Measurements from ENCODE around the gene ECD. TPM values are rescaled to one million over a fixed set of nuclear protein-coding genes. Genes with fewer than 3 reads are reported as not detected.

Gene ECD
- total RNA-seq (49.1 TPM), polyA plus RNA-seq (10 to 100 TPM; 29.0 to 34.1 (median 30.4) TPM)

- H3K9me3 ChIP-seq (ENCODE audit: control insufficient read depth in 2 of 2, low read length in 2 of 2), result no peaks in the 10 kb centered on the region
- peaks cover 36% of the 10 kb centered on the region for H3K4me1 ChIP-seq (ENCODE audit: control insufficient read depth, insufficient read depth, low read length, poor library complexity, severe bottlenecking)
- H3K27me3 Mint-ChIP-seq, result no peaks in the 10 kb centered on the region
- peak within 1 kb of the TSS; percentile 96 for H3K27ac ChIP-seq (ENCODE audit: insufficient read depth, low read length, poor library complexity, severe bottlenecking)
- peaks cover 10% of the 10 kb centered on the region for H3K36me3 ChIP-seq (ENCODE audit: control insufficient read depth, insufficient read depth, low read length)
- DNase-seq (peak; percentile 90 to 95 (median 93)), ATAC-seq (ENCODE audit: low read depth in 2 of 2) (peak; percentile 95)
- H3K4me1 Mint-ChIP-seq, result peaks cover 25 to 50% (median 38%) of the 10 kb centered on the region in 4 donors
- no peaks in the 10 kb centered on the region for H3K9me3 Mint-ChIP-seq
- H3K36me3 Mint-ChIP-seq, result peaks cover 4% of the 10 kb centered on the region
- no peaks in the 10 kb centered on the region for H3K27me3 ChIP-seq (ENCODE audit: control insufficient read depth, insufficient read depth, low read length)
- H3K4me3 Mint-ChIP-seq, result peak within 1 kb of the TSS; percentile 97 to 100 (median 100)
- H3K4me3 ChIP-seq (ENCODE audit: low read depth, low read length), result peak within 1 kb of the TSS; percentile 100
- H3K27ac Mint-ChIP-seq, result peak within 1 kb of the TSS; percentile 96 to 100 (median 100)
These were observed at the start of gene ECD, which contains the start of gene FAM149B1 for GRCh38 chr10:73167783-73168464. ECD (minus strand) TSS chr10:73168008; CDS start chr10:73163937, 4,071 bp downstream. FAM149B1 (plus strand) TSS chr10:73168119; CDS start chr10:73168340, 221 bp downstream.

GRCh38 chr10:73215749-73216148, 47.9 kb upstream of the ECD start:
- Mint-ChIP-seq H3K4me3 (no peak overlapping the region), H3K9me3 (peaks cover 0 to 3% (median 0%) of the 10 kb centered on the region in 7 donors), H3K36me3 (peaks cover 51% of the 10 kb centered on the region), H3K4me1 (peaks cover 0 to 6% (median 2%) of the 10 kb centered on the region in 4 donors), H3K27ac (no peak overlapping the region), H3K27me3 (no peaks in the 10 kb centered on the region)
- no peaks in the 10 kb centered on the region for H3K9me3 ChIP-seq (ENCODE audit: control insufficient read depth in 2 of 2, low read length in 2 of 2)
- peaks cover 20% of the 10 kb centered on the region for H3K36me3 ChIP-seq (ENCODE audit: control insufficient read depth, insufficient read depth, low read length)
- no peak overlapping the region for H3K27ac ChIP-seq (ENCODE audit: insufficient read depth, low read length, poor library complexity, severe bottlenecking)
- no peaks in the 10 kb centered on the region for H3K27me3 ChIP-seq (ENCODE audit: control insufficient read depth, insufficient read depth, low read length)
- no peak overlapping the region for H3K4me3 ChIP-seq (ENCODE audit: low read depth, low read length)
- H3K4me1 ChIP-seq (ENCODE audit: control insufficient read depth, insufficient read depth, low read length, poor library complexity, severe bottlenecking), result no peaks in the 10 kb centered on the region
- no peak for ATAC-seq (ENCODE audit: low read depth in 2 of 2)
- DNase-seq, result no peak

- Histone ChIP-seq H3K36me3 (ENCODE audit: control insufficient read depth, insufficient read depth, low read length) (peaks cover 10% of the 10 kb centered on the region), H3K27ac (ENCODE audit: insufficient read depth, low read length, poor library complexity, severe bottlenecking) (no peak overlapping the region), H3K4me3 (ENCODE audit: low read depth, low read length) (no peak overlapping the region), H3K9me3 (ENCODE audit: control insufficient read depth in 2 of 2, low read length in 2 of 2) (no peaks in the 10 kb centered on the region), H3K4me1 (ENCODE audit: control insufficient read depth, insufficient read depth, low read length, poor library complexity, severe bottlenecking) (no peaks in the 10 kb centered on the region), H3K27me3 (ENCODE audit: control insufficient read depth, insufficient read depth, low read length) (no peaks in the 10 kb centered on the region)
- Mint-ChIP-seq H3K27ac (no peak overlapping the region), H3K36me3 (peaks cover 38% of the 10 kb centered on the region), H3K4me1 (peaks cover 0 to 3% (median 0%) of the 10 kb centered on the region in 4 donors), H3K27me3 (no peaks in the 10 kb centered on the region), H3K4me3 (no peak overlapping the region), H3K9me3 (peaks cover 0 to 2% (median 0%) of the 10 kb centered on the region in 7 donors)
- ATAC-seq (ENCODE audit: low read depth in 2 of 2) (no peak), DNase-seq (no peak)
These were observed 43.5 kb upstream of the ECD start for GRCh38 chr10:73211106-73211811.

GRCh38 chr10:73210395-73211105, 42.7 kb upstream of the ECD start:
- Histone ChIP-seq H3K9me3 (ENCODE audit: control insufficient read depth in 2 of 2, low read length in 2 of 2) (no peaks in the 10 kb centered on the region), H3K36me3 (ENCODE audit: control insufficient read depth, insufficient read depth, low read length) (peaks cover 6% of the 10 kb centered on the region), H3K4me3 (ENCODE audit: low read depth, low read length) (no peak overlapping the region), H3K27ac (ENCODE audit: insufficient read depth, low read length, poor library complexity, severe bottlenecking) (no peak overlapping the region), H3K27me3 (ENCODE audit: control insufficient read depth, insufficient read depth, low read length) (no peaks in the 10 kb centered on the region), H3K4me1 (ENCODE audit: control insufficient read depth, insufficient read depth, low read length, poor library complexity, severe bottlenecking) (no peaks in the 10 kb centered on the region)
- DNase-seq (no peak), ATAC-seq (ENCODE audit: low read depth in 2 of 2) (no peak)
- Mint-ChIP-seq H3K27ac (no peak overlapping the region), H3K9me3 (peaks cover 0 to 5% (median 0%) of the 10 kb centered on the region in 7 donors), H3K27me3 (no peaks in the 10 kb centered on the region), H3K4me3 (no peak overlapping the region), H3K4me1 (no peaks in the 10 kb centered on the region), H3K36me3 (peaks cover 36% of the 10 kb centered on the region)

GRCh38 chr10:73209705-73210104, 41.9 kb upstream of the ECD start:
- no peak overlapping the region for H3K4me3 Mint-ChIP-seq
- DNase-seq (no peak), ATAC-seq (ENCODE audit: low read depth in 2 of 2) (no peak)
- H3K9me3 Mint-ChIP-seq, result peaks cover 0 to 5% (median 0%) of the 10 kb centered on the region in 7 donors
- no peak overlapping the region for H3K27ac ChIP-seq (ENCODE audit: insufficient read depth, low read length, poor library complexity, severe bottlenecking)
- H3K27me3 Mint-ChIP-seq, result no peaks in the 10 kb centered on the region
- peaks cover 40% of the 10 kb centered on the region for H3K36me3 Mint-ChIP-seq
- no peaks in the 10 kb centered on the region for H3K4me1 ChIP-seq (ENCODE audit: control insufficient read depth, insufficient read depth, low read length, poor library complexity, severe bottlenecking)
- H3K36me3 ChIP-seq (ENCODE audit: control insufficient read depth, insufficient read depth, low read length), result peaks cover 6% of the 10 kb centered on the region
- H3K27me3 ChIP-seq (ENCODE audit: control insufficient read depth, insufficient read depth, low read length), result no peaks in the 10 kb centered on the region
- no peak overlapping the region for H3K4me3 ChIP-seq (ENCODE audit: low read depth, low read length)
- H3K27ac Mint-ChIP-seq, result peak overlapping the region in 1 of 3 donors; percentile 42
- H3K4me1 Mint-ChIP-seq, result no peaks in the 10 kb centered on the region
- no peaks in the 10 kb centered on the region for H3K9me3 ChIP-seq (ENCODE audit: control insufficient read depth in 2 of 2, low read length in 2 of 2)

- Mint-ChIP-seq H3K27ac (no peak overlapping the region), H3K36me3 (peaks cover 28% of the 10 kb centered on the region), H3K27me3 (no peaks in the 10 kb centered on the region), H3K4me1 (no peaks in the 10 kb centered on the region), H3K9me3 (peaks cover 0 to 5% (median 0%) of the 10 kb centered on the region in 7 donors), H3K4me3 (no peak overlapping the region)
- H3K9me3 ChIP-seq (ENCODE audit: control insufficient read depth in 2 of 2, low read length in 2 of 2), result no peaks in the 10 kb centered on the region
- H3K27me3 ChIP-seq (ENCODE audit: control insufficient read depth, insufficient read depth, low read length), result no peaks in the 10 kb centered on the region
- H3K4me1 ChIP-seq (ENCODE audit: control insufficient read depth, insufficient read depth, low read length, poor library complexity, severe bottlenecking), result no peaks in the 10 kb centered on the region
- no peak overlapping the region for H3K27ac ChIP-seq (ENCODE audit: insufficient read depth, low read length, poor library complexity, severe bottlenecking)
- H3K36me3 ChIP-seq (ENCODE audit: control insufficient read depth, insufficient read depth, low read length), result peaks cover 6% of the 10 kb centered on the region
- ATAC-seq (ENCODE audit: low read depth in 2 of 2) (no peak), DNase-seq (no peak)
- no peak overlapping the region for H3K4me3 ChIP-seq (ENCODE audit: low read depth, low read length)
These were observed 40.1 kb upstream of the ECD start for GRCh38 chr10:73207883-73208282.

GRCh38 chr10:73206385-73206784, 38.6 kb upstream of the ECD start:
- no peaks in the 10 kb centered on the region for H3K27me3 ChIP-seq (ENCODE audit: control insufficient read depth, insufficient read depth, low read length)
- H3K4me3 Mint-ChIP-seq, result no peak overlapping the region
- no peaks in the 10 kb centered on the region for H3K4me1 Mint-ChIP-seq
- H3K4me1 ChIP-seq (ENCODE audit: control insufficient read depth, insufficient read depth, low read length, poor library complexity, severe bottlenecking), result no peaks in the 10 kb centered on the region
- no peak overlapping the region for H3K4me3 ChIP-seq (ENCODE audit: low read depth, low read length)
- peaks cover 6% of the 10 kb centered on the region for H3K36me3 ChIP-seq (ENCODE audit: control insufficient read depth, insufficient read depth, low read length)
- H3K9me3 ChIP-seq (ENCODE audit: control insufficient read depth in 2 of 2, low read length in 2 of 2), result no peaks in the 10 kb centered on the region
- H3K9me3 Mint-ChIP-seq, result peaks cover 0 to 5% (median 0%) of the 10 kb centered on the region in 7 donors
- ATAC-seq (ENCODE audit: low read depth in 2 of 2) (no peak), DNase-seq (no peak)
- H3K27me3 Mint-ChIP-seq, result no peaks in the 10 kb centered on the region
- peaks cover 26% of the 10 kb centered on the region for H3K36me3 Mint-ChIP-seq
- no peak overlapping the region for H3K27ac Mint-ChIP-seq
- no peak overlapping the region for H3K27ac ChIP-seq (ENCODE audit: insufficient read depth, low read length, poor library complexity, severe bottlenecking)

All from CD4-positive, CD25-positive, alpha-beta regulatory T cell (primary cell).